Endothelial cell of umbilical vein (primary cell): ENCODE measurements around the gene SETD6.

ENCODE experiments used
- EZH2 ChIP-seq: IDR thresholded peaks from 2 replicates; pipeline ENCODE4 v1.6.1; 2012; ENCODE audit warnings: borderline replicate concordance, low read depth, mild to moderate bottlenecking, moderate library complexity, low read length, inconsistent platforms; ENCODE audit not compliant: severe bottlenecking
- FOS ChIP-seq: IDR thresholded peaks from 2 replicates; pipeline ENCODE4 v1.6.1; 2011; ENCODE audit warnings: mild to moderate bottlenecking, low read length, moderate library complexity, borderline replicate concordance; ENCODE audit not compliant: insufficient read depth
- GATA2 ChIP-seq: IDR thresholded peaks from 2 replicates; pipeline ENCODE4 v1.7.0; 2011; ENCODE audit warnings: low read depth, mild to moderate bottlenecking, moderate library complexity, mixed read lengths, low read length; ENCODE audit not compliant: insufficient read length, insufficient read depth
- JUN ChIP-seq: IDR thresholded peaks from 2 replicates; pipeline ENCODE4 v1.6.1; 2011; ENCODE audit warnings: borderline replicate concordance, low read depth; ENCODE audit not compliant: insufficient read length, insufficient read depth
- MAX ChIP-seq: IDR thresholded peaks from 2 replicates; pipeline ENCODE4 v1.6.1; 2011; ENCODE audit not compliant: insufficient read depth, insufficient read length
- MYC ChIP-seq: IDR thresholded peaks from one replicate; pipeline ENCODE4 v1.6.1; 2011; ENCODE audit warnings: mild to moderate bottlenecking, low read depth, low read length
- POLR2A ChIP-seq: IDR thresholded peaks from 2 replicates; pipeline ENCODE4 v1.6.1; 2012; ENCODE audit warnings: low read depth, mild to moderate bottlenecking, control low read depth, low read length
- POLR2AphosphoS5 ChIP-seq: IDR thresholded peaks from 2 replicates; pipeline ENCODE4 v1.6.1; 2012; ENCODE audit warnings: low read depth, mild to moderate bottlenecking, control low read depth, low read length, moderate library complexity; ENCODE audit not compliant: insufficient read depth
- TF ChIP-seq, protein P1 (sequence below), 2 donors: IDR thresholded peaks; 1 replicate in 1 of 2; 2 replicates in 1 of 2; pipeline ENCODE4 v1.5.1; 2011; ENCODE audit warnings: low read length in 2 of 2, mild to moderate bottlenecking in 2 of 2, moderate library complexity in 2 of 2, control low read depth in 1 of 2, inconsistent platforms in 1 of 2, low read depth in 1 of 2; ENCODE audit not compliant: insufficient read depth in 1 of 2; ENCODE audit errors: extremely low read depth in 1 of 2

GRCh38 chr16:58472827-58473226 lies 42.5 kb upstream of the SETD6 start:
- no peak for TF ChIP-seq POLR2A
- TF ChIP-seq EZH2 = no peak
- TF ChIP-seq, protein P1, sequence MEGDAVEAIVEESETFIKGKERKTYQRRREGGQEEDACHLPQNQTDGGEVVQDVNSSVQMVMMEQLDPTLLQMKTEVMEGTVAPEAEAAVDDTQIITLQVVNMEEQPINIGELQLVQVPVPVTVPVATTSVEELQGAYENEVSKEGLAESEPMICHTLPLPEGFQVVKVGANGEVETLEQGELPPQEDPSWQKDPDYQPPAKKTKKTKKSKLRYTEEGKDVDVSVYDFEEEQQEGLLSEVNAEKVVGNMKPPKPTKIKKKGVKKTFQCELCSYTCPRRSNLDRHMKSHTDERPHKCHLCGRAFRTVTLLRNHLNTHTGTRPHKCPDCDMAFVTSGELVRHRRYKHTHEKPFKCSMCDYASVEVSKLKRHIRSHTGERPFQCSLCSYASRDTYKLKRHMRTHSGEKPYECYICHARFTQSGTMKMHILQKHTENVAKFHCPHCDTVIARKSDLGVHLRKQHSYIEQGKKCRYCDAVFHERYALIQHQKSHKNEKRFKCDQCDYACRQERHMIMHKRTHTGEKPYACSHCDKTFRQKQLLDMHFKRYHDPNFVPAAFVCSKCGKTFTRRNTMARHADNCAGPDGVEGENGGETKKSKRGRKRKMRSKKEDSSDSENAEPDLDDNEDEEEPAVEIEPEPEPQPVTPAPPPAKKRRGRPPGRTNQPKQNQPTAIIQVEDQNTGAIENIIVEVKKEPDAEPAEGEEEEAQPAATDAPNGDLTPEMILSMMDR (IDR thresholded peaks at IDR 0.05; ENCODE audit: extremely low read depth in 1 of 2, insufficient read depth in 1 of 2, low read depth in 1 of 2, low read length in 2 of 2) = no peak
- TF ChIP-seq GATA2 = no peak
- TF ChIP-seq MYC = no peak
- TF ChIP-seq MAX = no peak
- TF ChIP-seq POLR2AphosphoS5 = no peak
- no peak for TF ChIP-seq JUN
- TF ChIP-seq FOS = no peak
